Stomach (tissue), 9 donors: Measurements from ENCODE around the gene APCDD1. TPM values are rescaled to one million over a fixed set of nuclear protein-coding genes. Genes with fewer than 3 reads are reported as not detected.
"Not testable (repeated sequence)": the region's sequence is repeated elsewhere in the genome, so short reads cannot be mapped to it uniquely, and the experiment has no call there.

Experiments used
- DNase-seq, 2 donors: peaks; one replicate each; pipeline versions ENCODE4 v3.0.0 to v3.0.0-alpha.2; 2013 to 2019
- H3K27ac ChIP-seq, 5 donors: fragments of 200-600 bp in 4 of 5; sonication (generic) in 4 of 5; one replicate each; pipeline ENCODE4 v1.5.1; 2013 to 2019; ENCODE audit warnings: mild to moderate bottlenecking in 1 of 5, moderate library complexity in 1 of 5
- H3K27me3 ChIP-seq, 3 donors: fragments of 200-600 bp; sonication (generic); one replicate each; pipeline ENCODE4 v1.5.1; 2017 to 2019; ENCODE audit warnings: mixed run types in 1 of 3
- H3K36me3 ChIP-seq, 4 donors: fragments of 200-600 bp; sonication (generic); 1 replicate in 3 of 4; 2 replicates in 1 of 4; pipeline ENCODE4 v1.5.1; 2016 to 2019
- H3K4me1 ChIP-seq, 4 donors: fragments of 200-600 bp; sonication (generic); one replicate each; pipeline ENCODE4 v1.5.1; 2016 to 2019
- H3K4me3 ChIP-seq, 4 donors: fragments of 200-600 bp; sonication (generic) in 3 of 4; one replicate each; pipeline ENCODE4 v1.5.1; 2016 to 2019; ENCODE audit warnings: mild to moderate bottlenecking in 1 of 4
- H3K9me3 ChIP-seq, 4 donors: fragments of 200-600 bp; sonication (generic); one replicate each; pipeline ENCODE4 v1.5.1; 2016 to 2019
- CTCF ChIP-seq, 7 experiments: fragments of 450-650 bp in 4 of 7; fragments of 200-600 bp in 3 of 7; sonication (generic) in 3 of 7; IDR thresholded peaks; one replicate each; pipeline ENCODE4 v1.5.1; 2016 to 2019; ENCODE audit warnings: antibody characterized with exemption in 7 of 7, control low read depth in 2 of 7, mild to moderate bottlenecking in 1 of 7
- EP300 ChIP-seq: sonication (generic); formaldehyde crosslinking; IDR thresholded peaks from one replicate; pipeline ENCODE4 v1.6.1; 2017; ENCODE audit warnings: antibody characterized with exemption
- POLR2A ChIP-seq, 4 donors: fragments of 450-650 bp; IDR thresholded peaks; one replicate each; pipeline ENCODE4 v1.6.1; 2016; ENCODE audit warnings: antibody characterized with exemption in 4 of 4, control low read depth in 2 of 4, mild to moderate bottlenecking in 1 of 4, moderate library complexity in 1 of 4
- POLR2AphosphoS5 ChIP-seq, 3 donors: sonication (generic); formaldehyde crosslinking; IDR thresholded peaks; one replicate each; pipeline ENCODE4 v1.6.1; 2016; ENCODE audit warnings: antibody characterized with exemption in 3 of 3
- WGBS, 5 donors: extraction: QIAGEN DNeasy Blood & Tissue Kit in 3 of 5; methylation state at CpG; one replicate each; pipeline versions ENCODE4 v1.1.5 to v1.1.7; 2013 to 2018; 5-methylcytosine and 5-hydroxymethylcytosine counted together
- intact Hi-C: fragments of 100-400 bp; cut with DNase I; formaldehyde crosslinking; loops from one replicate; pipeline ENCODE4 v1.15.1; 2023; ENCODE audit warnings: low total_unique reads
- polyA plus RNA-seq, 3 donors: library from polyadenylated mRNA; stranded (reverse); fragments of 200-250 nt; gene quantifications; one replicate each; pipeline ENCODE4 v1.2.3, GENCODE V29; 2013
- total RNA-seq, 5 donors: library from RNA; depleted of rRNA; stranded (reverse); fragments of >200 nt; gene quantifications; one replicate each; pipeline versions ENCODE4 v1.1.0 to v1.2.3, GENCODE V29; 2014 to 2016
- donor health status: healthy with polysubstance abuse.
- donor health status: Bipolar disorder and iron deficiency.
- donor health status: healthy.

The APCDD1 gene
- total and polyA plus RNA-seq, 8 donors = 11.0 to 142 (median 25.9) TPM

GRCh38 chr18:10537765-10538164 is 83.3 kb downstream of the APCDD1 start:
- intact Hi-C loops = no loop called here
- H3K4me3 ChIP-seq = no peak overlapping the region
- H3K27ac ChIP-seq = no peak overlapping the region
- peaks cover 29 to 64% (median 58%) of the 10 kb centered on the region in 4 donors for H3K36me3 ChIP-seq
- no peak for TF ChIP-seq POLR2AphosphoS5 (IDR thresholded peaks at IDR 0.05)
- TF ChIP-seq CTCF (IDR thresholded peaks at IDR 0.05) = no peak
- TF ChIP-seq EP300 = no peak
- no peak for TF ChIP-seq POLR2A (IDR thresholded peaks at IDR 0.05)
- WGBS, 5 donors = 58 to 64% (median 62%) methylated on average over 2 of the region's 2 CpGs
- peaks cover 0 to 9% (median 0%) of the 10 kb centered on the region in 4 donors for H3K4me1 ChIP-seq
- no peak for DNase-seq
- H3K27me3 ChIP-seq = no peaks in the 10 kb centered on the region
- no peaks in the 10 kb centered on the region for H3K9me3 ChIP-seq

- intact Hi-C loops, H3K9me3 ChIP-seq, H3K27me3 ChIP-seq, H3K4me3 ChIP-seq, H3K27ac ChIP-seq, DNase-seq: not testable (repeated sequence)
- peaks cover 30 to 64% (median 63%) of the 10 kb centered on the region in 4 donors for H3K36me3 ChIP-seq
- peaks cover 0 to 14% (median 4%) of the 10 kb centered on the region in 4 donors for H3K4me1 ChIP-seq
- 90 to 95% (median 94%) methylated on average over 5 of the region's 5 CpGs for WGBS, 5 donors
These were observed 84.7 kb downstream of the APCDD1 start for GRCh38 chr18:10539124-10539523.

Other genes starting within 250 kb of the APCDD1 start
- 10 to 100 TPM in 3 of 5 donors, 1 to 10 TPM in 2; 5.5 to 83.7 (median 31.7) TPM for gene NAPG, start 71.4 kb downstream of the APCDD1 start, total RNA-seq
- gene NAPG, start 71.4 kb downstream of the APCDD1 start, polyA plus RNA-seq = 10 to 100 TPM; 12.1 to 22.9 (median 12.4) TPM